Mesangial cell (primary cell): ENCODE data around the gene B3GALT6. TPM values are rescaled to one million over a fixed set of nuclear protein-coding genes. Genes with fewer than 3 reads are reported as not detected.

Source experiments
- total RNA-seq: library from RNA; depleted of rRNA; stranded (reverse); fragments of >200 nt; gene quantifications from 2 replicates; pipeline ENCODE4 v1.2.3, GENCODE V29; 2015

The B3GALT6 gene
- 32.6 and 41.5 TPM in 2 replicates for total RNA-seq

DNA sequence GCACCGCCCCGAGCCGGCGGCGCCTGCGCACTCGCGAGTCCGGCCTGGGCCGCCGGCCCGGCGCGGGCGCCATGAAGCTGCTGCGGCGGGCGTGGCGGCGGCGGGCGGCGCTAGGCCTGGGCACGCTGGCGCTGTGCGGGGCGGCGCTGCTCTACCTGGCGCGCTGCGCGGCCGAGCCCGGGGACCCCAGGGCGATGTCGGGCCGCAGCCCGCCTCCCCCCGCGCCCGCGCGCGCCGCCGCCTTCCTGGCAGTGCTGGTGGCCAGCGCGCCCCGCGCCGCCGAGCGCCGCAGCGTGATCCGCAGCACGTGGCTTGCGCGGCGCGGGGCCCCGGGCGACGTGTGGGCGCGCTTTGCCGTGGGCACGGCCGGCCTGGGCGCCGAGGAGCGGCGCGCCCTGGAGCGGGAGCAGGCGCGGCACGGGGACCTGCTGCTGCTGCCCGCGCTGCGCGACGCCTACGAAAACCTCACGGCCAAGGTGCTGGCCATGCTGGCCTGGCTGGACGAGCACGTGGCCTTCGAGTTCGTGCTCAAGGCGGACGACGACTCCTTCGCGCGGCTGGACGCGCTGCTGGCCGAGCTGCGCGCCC, at the start of gene B3GALT6:
B3GALT6 (plus strand) TSS at position 30 of the 588 bp plus-strand sequence; CDS start at position 72, 42 bp downstream.

DNA sequence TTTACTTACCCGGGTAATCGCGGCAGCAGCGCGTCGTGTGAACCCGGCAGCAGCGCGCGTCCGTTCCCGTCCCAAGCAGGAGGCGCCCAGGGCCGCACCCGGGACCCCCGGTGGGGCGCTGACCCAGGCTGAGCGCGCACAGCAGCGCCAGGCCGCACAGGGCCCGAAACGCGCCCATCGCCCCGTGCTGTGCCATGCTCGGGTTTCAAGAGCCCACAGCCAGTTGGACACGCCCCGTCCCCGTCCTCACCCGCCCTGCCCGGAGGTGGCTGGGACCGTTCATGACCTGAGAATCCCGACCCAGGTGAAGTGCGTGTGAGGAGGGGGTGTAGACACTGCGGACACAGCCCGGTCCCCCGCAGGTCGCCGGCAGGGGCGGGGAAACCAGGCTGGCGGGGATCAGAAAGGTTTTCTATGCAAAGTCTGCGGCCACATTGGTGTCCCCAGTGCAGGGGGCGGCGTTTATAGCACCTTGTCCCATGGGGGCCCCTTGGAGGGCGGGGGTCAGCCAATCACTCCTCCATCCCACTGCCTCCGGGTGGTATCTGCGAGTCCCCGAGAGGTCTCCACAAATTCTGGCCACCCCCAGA, 25.6 kb upstream of the B3GALT6 start, which contains the start of gene TNFRSF18:
TNFRSF18 (minus strand) TSS at position 217 of the 590 bp plus-strand sequence; CDS start at position 196, 21 bp downstream.

GRCh38 chr1:1213345-1214265, 18.4 kb upstream of the B3GALT6 start, which contains the start of gene TNFRSF4:
Gene TNFRSF4, minus strand, starts transcription at chr1:1214153. Its CDS starts 26 bp downstream, at chr1:1214127.

DNA sequence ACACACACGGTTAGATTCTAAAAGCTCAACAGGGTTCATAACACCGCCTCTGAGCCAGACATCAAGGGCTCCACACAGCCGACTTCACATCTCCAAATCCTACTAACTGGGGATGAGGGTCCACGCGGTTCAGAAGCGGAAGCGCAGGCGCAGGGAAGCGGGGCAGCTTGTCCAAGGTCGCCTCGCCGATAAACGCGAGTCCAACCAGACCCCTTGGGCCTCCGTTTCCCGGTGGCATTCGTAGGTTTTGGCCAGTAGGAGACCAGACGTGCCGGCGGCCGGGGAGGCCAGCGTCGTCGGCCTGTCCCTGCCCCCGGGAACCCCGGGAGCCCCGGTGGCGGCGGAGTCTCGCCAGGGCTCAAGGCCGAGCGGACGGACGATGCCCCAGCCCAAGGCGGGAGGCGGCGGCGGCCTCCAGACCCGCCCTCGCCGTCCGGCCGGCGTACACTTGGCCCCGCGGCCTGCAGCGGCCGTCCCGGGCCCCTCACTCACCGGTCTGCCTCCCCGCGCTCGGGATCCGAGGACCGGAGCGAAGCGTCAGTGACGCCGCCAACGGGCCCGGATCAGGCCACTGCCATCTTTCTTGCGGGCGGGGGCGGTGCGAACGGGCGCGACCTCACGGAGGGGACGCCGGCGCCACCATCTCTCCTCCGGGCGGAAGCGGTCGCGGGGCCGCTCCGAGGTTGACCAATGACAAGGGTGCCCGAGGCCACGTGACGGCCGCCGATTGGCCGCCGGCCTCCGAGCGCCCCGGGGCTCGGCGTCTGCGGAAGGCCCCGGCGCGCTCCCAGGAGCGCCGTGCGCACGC, 433 bp upstream of the B3GALT6 start, which contains the start of gene SDF4:
SDF4 (minus strand) TSS at position 602 of the 808 bp plus-strand sequence. CDS start 3,229 bp downstream, outside the sequence.

GRCh38 chr1:1246577-1247340, 14.7 kb downstream of the B3GALT6 start, which contains the start of gene C1QTNF12:
Gene C1QTNF12, minus strand, starts transcription at chr1:1246722. Its CDS starts 32 bp downstream, at chr1:1246690.

DNA sequence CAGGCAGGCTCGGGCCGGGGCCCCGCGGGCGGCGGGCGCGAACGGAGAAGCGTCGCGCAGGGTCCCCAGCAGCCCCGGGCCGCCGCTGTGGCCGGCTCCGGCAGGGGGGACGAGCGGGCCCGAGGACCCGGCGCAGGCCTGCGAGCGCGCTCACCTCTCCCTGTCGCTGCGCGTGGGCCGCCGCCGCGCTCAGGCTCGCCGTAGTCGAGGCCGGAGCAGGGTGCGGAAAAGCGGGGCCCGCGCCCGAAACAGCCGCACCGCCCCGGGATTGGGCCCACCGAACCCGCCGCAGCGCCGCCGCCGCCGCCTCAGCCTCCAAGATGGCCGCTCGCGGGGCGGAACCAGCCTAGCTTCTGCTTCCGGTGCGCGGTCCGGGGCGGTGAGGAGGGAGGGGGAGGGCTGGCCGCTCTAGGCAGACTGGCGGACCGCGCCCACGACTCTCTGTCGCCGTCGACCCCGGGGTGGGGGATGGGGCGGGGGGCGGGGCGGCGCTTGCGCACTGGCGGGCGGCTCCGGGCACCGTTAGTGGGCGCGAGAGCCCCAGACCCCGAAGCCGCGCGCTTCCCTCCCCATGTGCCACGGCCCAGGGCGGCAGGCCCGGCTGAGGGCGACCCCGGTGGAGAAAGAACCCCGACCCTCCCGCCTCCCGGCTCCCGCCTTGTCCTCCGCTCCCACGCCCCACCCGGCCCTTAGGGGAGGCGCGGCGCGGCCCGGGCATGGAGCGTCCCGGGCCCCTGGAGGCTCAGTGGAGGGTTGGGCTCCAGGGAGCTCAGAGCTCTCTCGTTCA, 41.7 kb downstream of the B3GALT6 start, which contains the start of gene UBE2J2:
UBE2J2 (minus strand) TSS at position 343 of the 787 bp plus-strand sequence. CDS start 5,862 bp downstream, outside the sequence.

Other genes with a start within 250 kb of the B3GALT6 start
- gene HES4, start 232.1 kb upstream of the B3GALT6 start, total RNA-seq, result 51.7 and 85.1 TPM in 2 replicates
- 48.7 and 68.0 TPM in 2 replicates for gene ISG15, start 218.7 kb upstream of the B3GALT6 start, total RNA-seq
- gene AGRN, start 212.1 kb upstream of the B3GALT6 start, total RNA-seq, result 391 and 723 TPM in 2 replicates
- 0.51 TPM in 1 of 2 replicates, not detected in the other for gene RNF223, start 157.9 kb upstream of the B3GALT6 start, total RNA-seq
- gene C1orf159, start 116.1 kb upstream of the B3GALT6 start, total RNA-seq, result 15.5 and 25.9 TPM in 2 replicates
- not detected in 2 replicates for gene TTLL10, start 58.4 kb upstream of the B3GALT6 start, total RNA-seq
- 5.1 and 35.4 TPM in 2 replicates for gene TNFRSF18, start 25.6 kb upstream of the B3GALT6 start, total RNA-seq
- 1.8 and 3.4 TPM in 2 replicates for gene TNFRSF4, start 18.1 kb upstream of the B3GALT6 start, total RNA-seq
- 154 and 222 TPM in 2 replicates for gene SDF4, start 236 bp upstream of the B3GALT6 start, total RNA-seq
- gene C1QTNF12, start 14.5 kb downstream of the B3GALT6 start, total RNA-seq, result 1.3 and 8.0 TPM in 2 replicates
- gene UBE2J2, start 41.6 kb downstream of the B3GALT6 start, total RNA-seq, result 70.2 and 91.9 TPM in 2 replicates
- gene SCNN1D, start 48.2 kb downstream of the B3GALT6 start, total RNA-seq, result 0.33 and 2.3 TPM in 2 replicates
- 33.6 and 49.2 TPM in 2 replicates for gene ACAP3, start 75.7 kb downstream of the B3GALT6 start, total RNA-seq
- 51.6 and 68.0 TPM in 2 replicates for gene PUSL1, start 76.4 kb downstream of the B3GALT6 start, total RNA-seq
- gene INTS11, start 92.4 kb downstream of the B3GALT6 start, total RNA-seq, result 114 and 130 TPM in 2 replicates
- 38.5 and 46.4 TPM in 2 replicates for gene CPTP, start 92.6 kb downstream of the B3GALT6 start, total RNA-seq
- not detected in 2 replicates for gene TAS1R3, start 99.0 kb downstream of the B3GALT6 start, total RNA-seq
- 78.8 and 134 TPM in 2 replicates for gene DVL1, start 117.2 kb downstream of the B3GALT6 start, total RNA-seq
- gene MXRA8, start 126.3 kb downstream of the B3GALT6 start, total RNA-seq, result 154 and 651 TPM in 2 replicates
- gene AURKAIP1, start 143.0 kb downstream of the B3GALT6 start, total RNA-seq, result 157 and 250 TPM in 2 replicates
- 40.6 and 111 TPM in 2 replicates for gene CCNL2, start 167.1 kb downstream of the B3GALT6 start, total RNA-seq
- gene MRPL20, start 175.1 kb downstream of the B3GALT6 start, total RNA-seq, result 109 and 174 TPM in 2 replicates
- 0.76 and 1.5 TPM in 2 replicates for gene ANKRD65, start 189.0 kb downstream of the B3GALT6 start, total RNA-seq
- gene VWA1, start 203.5 kb downstream of the B3GALT6 start, total RNA-seq, result 25.4 and 90.9 TPM in 2 replicates
- gene ATAD3C, start 217.5 kb downstream of the B3GALT6 start, total RNA-seq, result 1.1 and 1.6 TPM in 2 replicates
- gene ATAD3B, start 239.5 kb downstream of the B3GALT6 start, total RNA-seq, result 14.5 and 64.5 TPM in 2 replicates